ENCODE data around the gene ALK. TPM values are rescaled to one million over a fixed set of nuclear protein-coding genes. Genes with fewer than 3 reads are reported as not detected.

Gene ALK
- total and polyA plus RNA-seq, 2 donors (not counting 1 experiment from before 2014, with no cell fraction given), result not detected

GRCh38 chr2:29766191-29766590 is 155.2 kb downstream of the ALK start:
- CTCF ChIA-PET, result no interaction called here

DNA sequence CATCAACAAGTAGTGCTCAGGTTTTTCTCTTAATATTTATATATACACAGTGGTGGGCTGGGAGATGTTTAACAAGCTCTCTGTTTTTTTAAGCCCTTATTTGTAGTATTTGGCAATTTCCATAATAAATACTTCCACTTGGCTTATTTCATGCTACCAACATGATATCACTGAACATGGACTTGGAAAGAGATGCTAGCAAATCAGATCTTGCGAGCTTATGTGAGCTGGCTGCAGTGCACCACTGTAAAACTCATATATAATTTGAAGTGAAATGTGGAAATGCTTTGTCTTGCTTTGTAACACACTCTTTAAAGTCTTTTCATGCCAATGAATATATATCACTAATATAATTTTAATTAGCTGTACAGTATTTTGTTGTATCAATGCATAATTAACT is 155.7 kb downstream of the ALK start:
- no CpG with 5 or more reads among the region's 1 CpG for WGBS (ENCODE audit: insufficient coverage)
- H4K20me1 ChIP-seq (ENCODE audit: control insufficient read depth, insufficient read depth, low read length, poor library complexity, severe bottlenecking), result no peaks in the 10 kb centered on the region
- no peaks in the 10 kb centered on the region for H3K4me1 Mint-ChIP-seq
- ChIA-PET POLR2A (no interaction called here), CTCF (no interaction called here)
- TF ChIP-seq, protein P1, sequence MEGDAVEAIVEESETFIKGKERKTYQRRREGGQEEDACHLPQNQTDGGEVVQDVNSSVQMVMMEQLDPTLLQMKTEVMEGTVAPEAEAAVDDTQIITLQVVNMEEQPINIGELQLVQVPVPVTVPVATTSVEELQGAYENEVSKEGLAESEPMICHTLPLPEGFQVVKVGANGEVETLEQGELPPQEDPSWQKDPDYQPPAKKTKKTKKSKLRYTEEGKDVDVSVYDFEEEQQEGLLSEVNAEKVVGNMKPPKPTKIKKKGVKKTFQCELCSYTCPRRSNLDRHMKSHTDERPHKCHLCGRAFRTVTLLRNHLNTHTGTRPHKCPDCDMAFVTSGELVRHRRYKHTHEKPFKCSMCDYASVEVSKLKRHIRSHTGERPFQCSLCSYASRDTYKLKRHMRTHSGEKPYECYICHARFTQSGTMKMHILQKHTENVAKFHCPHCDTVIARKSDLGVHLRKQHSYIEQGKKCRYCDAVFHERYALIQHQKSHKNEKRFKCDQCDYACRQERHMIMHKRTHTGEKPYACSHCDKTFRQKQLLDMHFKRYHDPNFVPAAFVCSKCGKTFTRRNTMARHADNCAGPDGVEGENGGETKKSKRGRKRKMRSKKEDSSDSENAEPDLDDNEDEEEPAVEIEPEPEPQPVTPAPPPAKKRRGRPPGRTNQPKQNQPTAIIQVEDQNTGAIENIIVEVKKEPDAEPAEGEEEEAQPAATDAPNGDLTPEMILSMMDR (IDR thresholded peaks at IDR 0.05), result no peak
- H3K9me3 ChIP-seq (ENCODE audit: control extremely low read depth in 1 of 3, control insufficient read depth in 2 of 3, insufficient read depth in 1 of 3, low read length in 2 of 3), result no peaks in the 10 kb centered on the region
- H3K27me3 Mint-ChIP-seq, result peaks cover 5% of the 10 kb centered on the region
- DNase-seq (no peak), ATAC-seq (ENCODE audit: low read depth) (no peak)
- H3K79me2 ChIP-seq (ENCODE audit: control insufficient read depth, insufficient read depth, low read length), result no peaks in the 10 kb centered on the region
- no peak overlapping the region for H3K27ac Mint-ChIP-seq
- no peaks in the 10 kb centered on the region for H3K9me3 Mint-ChIP-seq (ENCODE audit: insufficient read depth)
- no peak overlapping the region for H3K4me3 Mint-ChIP-seq
- H3K4me3 ChIP-seq (ENCODE audit: control extremely low read depth in 1 of 5, extremely low read depth in 1 of 5, insufficient read depth in 1 of 5, low read depth in 2 of 5, low read length in 4 of 5), result no peak overlapping the region
- no peak overlapping the region for H3K27ac ChIP-seq (ENCODE audit: low read length in 2 of 2)
- no peaks in the 10 kb centered on the region for H3K4me1 ChIP-seq (ENCODE audit: control insufficient read depth in 2 of 2, insufficient read depth in 2 of 2, low read length in 2 of 2)
- H3K9ac ChIP-seq (ENCODE audit: low read length), result no peak overlapping the region
- no peaks in the 10 kb centered on the region for H3K36me3 ChIP-seq (replicated peaks in 1 of 2; ENCODE audit: control extremely low read depth in 1 of 2, control insufficient read depth in 1 of 2, extremely low read depth in 1 of 2, insufficient read depth in 2 of 2, low read length in 1 of 2)
- H3K4me2 ChIP-seq (replicated peaks; ENCODE audit: low read depth, low read length, poor library complexity, severe bottlenecking), result no peak overlapping the region
- intact Hi-C loops (cut with micrococcal nuclease), result no loop called here
- H3K27me3 ChIP-seq (replicated peaks in 1 of 4; ENCODE audit: control extremely low read depth in 1 of 4, control insufficient read depth in 3 of 4, insufficient read depth in 4 of 4, low read length in 3 of 4), result no peaks in the 10 kb centered on the region
- H2AFZ ChIP-seq (ENCODE audit: insufficient read depth, low read depth, low read length, poor library complexity, severe bottlenecking), result no peak overlapping the region

More at GRCh38 chr2:29766191-29766590, 155.2 kb downstream of the ALK start:
- Mint-ChIP-seq H3K9me3 (ENCODE audit: insufficient read depth) (no peaks in the 10 kb centered on the region), H3K4me3 (no peak overlapping the region), H3K27me3 (peaks cover 10% of the 10 kb centered on the region), H3K27ac (no peak overlapping the region), H3K4me1 (no peaks in the 10 kb centered on the region)
- Histone ChIP-seq H2AFZ (ENCODE audit: insufficient read depth, low read depth, low read length, poor library complexity, severe bottlenecking) (no peak overlapping the region), H3K79me2 (ENCODE audit: control insufficient read depth, insufficient read depth, low read length) (no peaks in the 10 kb centered on the region), H3K27ac (ENCODE audit: low read length in 2 of 2) (no peak overlapping the region), H3K4me1 (ENCODE audit: control insufficient read depth in 2 of 2, insufficient read depth in 2 of 2, low read length in 2 of 2) (no peaks in the 10 kb centered on the region), H3K9me3 (ENCODE audit: control extremely low read depth in 1 of 3, control insufficient read depth in 2 of 3, insufficient read depth in 1 of 3, low read length in 2 of 3) (no peaks in the 10 kb centered on the region), H3K9ac (ENCODE audit: low read length) (no peak overlapping the region), H3K4me2 (replicated peaks; ENCODE audit: low read depth, low read length, poor library complexity, severe bottlenecking) (no peak overlapping the region), H4K20me1 (ENCODE audit: control insufficient read depth, insufficient read depth, low read length, poor library complexity, severe bottlenecking) (no peaks in the 10 kb centered on the region), H3K4me3 (ENCODE audit: control extremely low read depth in 1 of 5, extremely low read depth in 1 of 5, insufficient read depth in 1 of 5, low read depth in 2 of 5, low read length in 4 of 5) (no peak overlapping the region), H3K36me3 (replicated peaks in 1 of 2; ENCODE audit: control extremely low read depth in 1 of 2, control insufficient read depth in 1 of 2, extremely low read depth in 1 of 2, insufficient read depth in 2 of 2, low read length in 1 of 2) (no peaks in the 10 kb centered on the region), H3K27me3 (replicated peaks in 1 of 4; ENCODE audit: control extremely low read depth in 1 of 4, control insufficient read depth in 3 of 4, insufficient read depth in 4 of 4, low read length in 3 of 4) (peaks cover 0 to 3% (median 0%) of the 10 kb centered on the region in 4 experiments)
- no peak for DNase-seq
- POLR2A ChIA-PET, result no interaction called here
- 85% methylated on average over 1 of the region's 1 CpG for WGBS (ENCODE audit: insufficient coverage)
- no peak for TF ChIP-seq EZH2 (IDR thresholded peaks at IDR 0.05; ENCODE audit: borderline replicate concordance, insufficient read depth, low read depth, low read length, poor library complexity, severe bottlenecking)
- TF ChIP-seq, protein P1 (IDR thresholded peaks at IDR 0.05), result no peak
- intact Hi-C loops (cut with micrococcal nuclease), result no loop called here
- no peak for ATAC-seq (ENCODE audit: low read depth)
